GM23338 (cell line): ENCODE results near the gene MEGF8. TPM values are rescaled to one million over a fixed set of nuclear protein-coding genes. Genes with fewer than 3 reads are reported as not detected.

Experiments used
- ATAC-seq: fragments of 200-7000 bp; cut with Tn5 transposase; 3 replicates; pipeline ENCODE4 v1.9.1; 2020
- DNase-seq: peaks from one replicate; pipeline ENCODE4 v3.0.0-alpha.2; 2015; ENCODE audit warnings: low spot score
- H2AFZ ChIP-seq: fragments of 200-600 bp; sonication (generic); 2 replicates; pipeline ENCODE4 v1.8.0; 2016; ENCODE audit warnings: antibody characterized with exemption, mild to moderate bottlenecking, moderate library complexity
- H3F3A ChIP-seq: fragments of 200-600 bp; sonication (generic); replicated peaks from 2 replicates; pipeline ENCODE4 v1.8.0; 2017; ENCODE audit warnings: antibody characterized with exemption, mixed run types, low read depth
- H3K27ac ChIP-seq: fragments of 200-600 bp; sonication (generic); 2 replicates; pipeline ENCODE4 v1.6.1; 2016; ENCODE audit warnings: low read depth
- H3K27me3 ChIP-seq: fragments of 200-600 bp; sonication (generic); 2 replicates; pipeline ENCODE4 v1.8.0; 2016; ENCODE audit warnings: mild to moderate bottlenecking, mixed run types, moderate library complexity; ENCODE audit not compliant: insufficient read depth
- H3K36me3 ChIP-seq: fragments of 200-600 bp; sonication (generic); 2 replicates; pipeline ENCODE4 v1.8.0; 2016; ENCODE audit warnings: mild to moderate bottlenecking; ENCODE audit not compliant: insufficient read depth
- H3K4me1 ChIP-seq: fragments of 200-600 bp; sonication (generic); 2 replicates; pipeline ENCODE4 v1.8.0; 2016; ENCODE audit warnings: mild to moderate bottlenecking, moderate library complexity; ENCODE audit not compliant: insufficient read depth
- H3K4me2 ChIP-seq: fragments of 200-600 bp; sonication (generic); 2 replicates; pipeline ENCODE4 v1.7.1; 2017; ENCODE audit warnings: mixed run types
- H3K4me3 ChIP-seq: fragments of 200-600 bp; sonication (generic); 2 replicates; pipeline ENCODE4 v1.6.1; 2016; ENCODE audit warnings: mixed run types
- H3K79me2 ChIP-seq: fragments of 200-600 bp; sonication (generic); replicated peaks from 2 replicates; pipeline ENCODE4 v1.8.0; 2017; ENCODE audit warnings: mild to moderate bottlenecking; ENCODE audit not compliant: insufficient read depth
- H3K9me2 ChIP-seq: fragments of 200-600 bp; sonication (generic); 2 replicates; pipeline ENCODE4 v1.8.0; 2017; ENCODE audit not compliant: insufficient read depth
- H4K20me1 ChIP-seq: fragments of 200-600 bp; sonication (generic); replicated peaks from 2 replicates; pipeline ENCODE4 v1.8.0; 2017; ENCODE audit warnings: mild to moderate bottlenecking; ENCODE audit not compliant: insufficient read depth
- H3K27ac Mint-ChIP-seq: 2 replicates; pipeline ENCODE4 v1.8.0; 2020; ENCODE audit warnings: inconsistent platforms, mild to moderate bottlenecking, moderate library complexity, mixed read lengths
- H3K27me3 Mint-ChIP-seq: 3 replicates; pipeline ENCODE4 v1.8.0; 2022; ENCODE audit warnings: low read depth, mild to moderate bottlenecking, moderate library complexity, mixed read lengths, inconsistent platforms; ENCODE audit not compliant: insufficient read depth, poor library complexity
- H3K36me3 Mint-ChIP-seq: 3 replicates; pipeline ENCODE4 v1.8.0; 2021; ENCODE audit warnings: low read depth, mild to moderate bottlenecking, inconsistent platforms, moderate library complexity, mixed read lengths
- H3K4me1 Mint-ChIP-seq: 3 replicates; pipeline ENCODE4 v1.8.0; 2020; ENCODE audit warnings: mild to moderate bottlenecking, inconsistent platforms, mixed read lengths
- H3K4me3 Mint-ChIP-seq: 3 replicates; pipeline ENCODE4 v1.8.0; 2021; ENCODE audit warnings: moderate library complexity, mild to moderate bottlenecking, inconsistent platforms, mixed read lengths
- H3K9me3 Mint-ChIP-seq: 3 replicates; pipeline ENCODE4 v1.8.0; 2020; ENCODE audit warnings: moderate library complexity, mild to moderate bottlenecking, inconsistent platforms, mixed read lengths
- CREB1 ChIP-seq: fragments of 250-450 bp; sonication (Bioruptor Pico); IDR thresholded peaks from 2 replicates; pipeline ENCODE4 v1.5.0; 2020; ENCODE audit warnings: low read depth, mild to moderate bottlenecking, moderate library complexity
- EZH2 ChIP-seq: fragments of 200-600 bp; sonication (generic); IDR thresholded peaks from one replicate; pipeline ENCODE4 v1.8.0; 2017; ENCODE audit warnings: antibody characterized with exemption, mild to moderate bottlenecking, low read depth; ENCODE audit not compliant: unreplicated experiment
- EZH2phosphoT487 ChIP-seq: fragments of 200-600 bp; sonication (generic); IDR thresholded peaks from one replicate; pipeline ENCODE4 v1.8.1; 2018; ENCODE audit warnings: antibody characterized with exemption; ENCODE audit not compliant: unreplicated experiment
- JUNB ChIP-seq: IDR thresholded peaks from one replicate; pipeline ENCODE4 v1.6.1; 2016; ENCODE audit warnings: antibody characterized with exemption; ENCODE audit not compliant: unreplicated experiment
- NANOG ChIP-seq: IDR thresholded peaks from 2 replicates; pipeline ENCODE4 v1.6.1; 2016; ENCODE audit warnings: antibody characterized with exemption, borderline replicate concordance
- POLR2AphosphoS5 ChIP-seq: IDR thresholded peaks from 2 replicates; pipeline ENCODE4 v1.6.1; 2016; ENCODE audit warnings: antibody characterized with exemption, low read depth
- STAT1 ChIP-seq: IDR thresholded peaks from one replicate; pipeline ENCODE4 v1.6.1; 2016; ENCODE audit warnings: antibody characterized with exemption; ENCODE audit not compliant: unreplicated experiment
- ZNF114 ChIP-seq: fragments of 250-450 bp; sonication (Bioruptor Pico); IDR thresholded peaks from 2 replicates; pipeline ENCODE4 v1.5.0; 2020; ENCODE audit warnings: mild to moderate bottlenecking, moderate library complexity
- ZNF331 ChIP-seq: fragments of 250-450 bp; sonication (Bioruptor Pico); IDR thresholded peaks from 2 replicates; pipeline ENCODE4 v1.5.0; 2020; ENCODE audit warnings: low read depth, mild to moderate bottlenecking, moderate library complexity
- polyA plus RNA-seq: library from polyadenylated mRNA; unstranded; fragments of >200 nt; fragmentation: Nextera tagmentation; extraction: Ambion mirVana; gene quantifications from 2 replicates; pipeline ENCODE4 v1.2.1, GENCODE V29; 2016
- total RNA-seq: library from RNA; depleted of rRNA; stranded (reverse); fragments of >200 nt; shearing (Covaris generic); gene quantifications from 2 replicates; pipeline ENCODE4 v1.2.3, GENCODE V29; 2014
- TF ChIP-seq, protein P1 (sequence below): IDR thresholded peaks from one replicate; pipeline ENCODE4 v1.6.1; 2018; ENCODE audit warnings: antibody characterized with exemption; ENCODE audit not compliant: unreplicated experiment
- TF ChIP-seq, protein P2 (sequence below): fragments of 250-450 bp; sonication (Bioruptor Pico); IDR thresholded peaks from 2 replicates; pipeline ENCODE4 v1.5.0; 2020; ENCODE audit warnings: mild to moderate bottlenecking, moderate library complexity
- TF ChIP-seq, protein P3 (sequence below): IDR thresholded peaks from 2 replicates; pipeline ENCODE4 v1.6.1; 2016; ENCODE audit warnings: antibody characterized with exemption

The MEGF8 gene
- total and polyA plus RNA-seq, 2 experiments from 2014 or later, result 6.2 to 40.5 TPM

DNA sequence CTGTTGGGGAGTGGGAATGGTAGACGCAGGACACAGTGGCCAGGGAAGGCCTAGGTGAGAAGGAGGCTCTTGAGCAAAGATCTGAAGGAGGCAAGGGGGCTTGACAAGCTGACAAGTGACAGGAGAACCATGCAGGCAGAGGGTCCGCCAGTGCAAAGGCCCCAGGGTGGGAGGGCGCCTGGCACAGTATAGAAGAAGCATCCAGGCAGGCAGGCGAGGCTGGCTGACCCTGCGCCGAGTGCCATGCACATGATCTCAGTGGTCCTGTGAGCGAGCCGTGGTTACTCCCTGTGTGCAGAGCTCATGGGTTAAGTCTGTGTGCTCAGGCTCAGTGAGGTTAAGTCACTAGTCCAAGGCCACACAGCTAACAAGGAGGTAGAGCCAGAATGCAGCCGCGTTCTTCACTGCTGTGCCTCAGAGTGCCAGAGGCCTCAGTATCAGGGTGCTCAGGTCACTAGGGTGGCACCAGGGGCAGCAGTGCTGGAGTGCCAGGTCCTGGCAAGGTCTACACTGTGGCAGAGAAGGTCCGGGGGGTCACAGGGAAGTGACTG lies 49.5 kb downstream of the MEGF8 start (continued):
- TF ChIP-seq, protein P1, sequence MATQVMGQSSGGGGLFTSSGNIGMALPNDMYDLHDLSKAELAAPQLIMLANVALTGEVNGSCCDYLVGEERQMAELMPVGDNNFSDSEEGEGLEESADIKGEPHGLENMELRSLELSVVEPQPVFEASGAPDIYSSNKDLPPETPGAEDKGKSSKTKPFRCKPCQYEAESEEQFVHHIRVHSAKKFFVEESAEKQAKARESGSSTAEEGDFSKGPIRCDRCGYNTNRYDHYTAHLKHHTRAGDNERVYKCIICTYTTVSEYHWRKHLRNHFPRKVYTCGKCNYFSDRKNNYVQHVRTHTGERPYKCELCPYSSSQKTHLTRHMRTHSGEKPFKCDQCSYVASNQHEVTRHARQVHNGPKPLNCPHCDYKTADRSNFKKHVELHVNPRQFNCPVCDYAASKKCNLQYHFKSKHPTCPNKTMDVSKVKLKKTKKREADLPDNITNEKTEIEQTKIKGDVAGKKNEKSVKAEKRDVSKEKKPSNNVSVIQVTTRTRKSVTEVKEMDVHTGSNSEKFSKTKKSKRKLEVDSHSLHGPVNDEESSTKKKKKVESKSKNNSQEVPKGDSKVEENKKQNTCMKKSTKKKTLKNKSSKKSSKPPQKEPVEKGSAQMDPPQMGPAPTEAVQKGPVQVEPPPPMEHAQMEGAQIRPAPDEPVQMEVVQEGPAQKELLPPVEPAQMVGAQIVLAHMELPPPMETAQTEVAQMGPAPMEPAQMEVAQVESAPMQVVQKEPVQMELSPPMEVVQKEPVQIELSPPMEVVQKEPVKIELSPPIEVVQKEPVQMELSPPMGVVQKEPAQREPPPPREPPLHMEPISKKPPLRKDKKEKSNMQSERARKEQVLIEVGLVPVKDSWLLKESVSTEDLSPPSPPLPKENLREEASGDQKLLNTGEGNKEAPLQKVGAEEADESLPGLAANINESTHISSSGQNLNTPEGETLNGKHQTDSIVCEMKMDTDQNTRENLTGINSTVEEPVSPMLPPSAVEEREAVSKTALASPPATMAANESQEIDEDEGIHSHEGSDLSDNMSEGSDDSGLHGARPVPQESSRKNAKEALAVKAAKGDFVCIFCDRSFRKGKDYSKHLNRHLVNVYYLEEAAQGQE, result no peak
- no peak for TF ChIP-seq ZNF331 (CRISPR knock-in tag)
- no peak for TF ChIP-seq EZH2phosphoT487
- TF ChIP-seq JUNB, result no peak
- TF ChIP-seq CREB1 (CRISPR knock-in tag), result no peak
- TF ChIP-seq NANOG, result no peak
- TF ChIP-seq EZH2, result no peak
- no peak for TF ChIP-seq POLR2AphosphoS5
- TF ChIP-seq ZNF114 (CRISPR knock-in tag), result no peak

DNA sequence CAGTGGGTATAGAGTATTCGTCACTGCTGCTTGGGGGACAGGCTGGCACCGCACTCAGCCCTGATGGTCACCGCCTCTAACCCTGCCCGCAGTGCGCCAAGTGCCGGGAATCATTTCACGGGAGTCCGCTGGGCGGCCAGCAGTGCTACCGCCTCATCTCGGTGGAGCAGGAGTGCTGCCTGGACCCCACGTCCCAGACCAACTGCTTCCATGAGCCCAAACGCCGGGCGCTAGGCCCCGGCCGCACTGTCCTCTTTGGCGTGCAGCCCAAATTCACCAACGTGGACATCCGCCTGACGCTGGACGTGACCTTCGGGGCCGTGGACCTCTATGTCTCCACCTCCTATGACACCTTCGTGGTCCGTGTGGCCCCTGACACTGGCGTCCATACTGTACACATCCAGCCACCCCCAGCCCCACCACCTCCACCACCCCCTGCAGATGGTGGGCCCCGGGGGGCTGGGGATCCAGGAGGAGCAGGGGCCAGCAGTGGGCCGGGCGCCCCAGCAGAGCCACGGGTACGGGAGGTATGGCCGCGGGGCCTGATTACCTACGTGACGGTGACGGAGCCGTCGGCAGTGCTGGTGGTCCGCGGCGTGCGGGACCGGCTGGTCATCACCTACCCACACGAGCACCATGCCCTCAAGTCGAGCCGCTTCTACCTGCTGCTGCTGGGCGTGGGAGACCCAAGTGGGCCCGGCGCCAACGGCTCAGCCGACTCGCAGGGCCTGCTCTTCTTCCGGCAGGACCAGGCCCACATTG lies 50.2 kb downstream of the MEGF8 start:
- H3K4me1 Mint-ChIP-seq, result peaks cover 16% of the 10 kb centered on the region
- ATAC-seq (no peak), DNase-seq (no peak)
- H3K4me3 ChIP-seq, result no peak overlapping the region
- H3K4me1 ChIP-seq, result peaks cover 11% of the 10 kb centered on the region
- peaks cover 20% of the 10 kb centered on the region for H3K27me3 Mint-ChIP-seq
- no peak overlapping the region for H3K4me3 Mint-ChIP-seq
- H3K4me2 ChIP-seq, result no peak overlapping the region
- peaks cover 35% of the 10 kb centered on the region for H3K36me3 Mint-ChIP-seq
- no peaks in the 10 kb centered on the region for H4K20me1 ChIP-seq
- H3F3A ChIP-seq, result 0 out of 2 replicates have a peak, but pooled peaks cover 8% of the 10 kb centered on the region
- H2AFZ ChIP-seq, result no peak overlapping the region
- no peak overlapping the region for H3K27ac Mint-ChIP-seq
- peaks cover 3% of the 10 kb centered on the region; the same call in 2 of the 3 replicates for H3K9me3 Mint-ChIP-seq
- H3K27me3 ChIP-seq, result no peaks in the 10 kb centered on the region
- no peak overlapping the region for H3K27ac ChIP-seq
- H3K36me3 ChIP-seq, result no peaks in the 10 kb centered on the region
- H3K79me2 ChIP-seq, result no peaks in the 10 kb centered on the region
- H3K9me2 ChIP-seq, result no peaks in the 10 kb centered on the region
- TF ChIP-seq, protein P2, sequence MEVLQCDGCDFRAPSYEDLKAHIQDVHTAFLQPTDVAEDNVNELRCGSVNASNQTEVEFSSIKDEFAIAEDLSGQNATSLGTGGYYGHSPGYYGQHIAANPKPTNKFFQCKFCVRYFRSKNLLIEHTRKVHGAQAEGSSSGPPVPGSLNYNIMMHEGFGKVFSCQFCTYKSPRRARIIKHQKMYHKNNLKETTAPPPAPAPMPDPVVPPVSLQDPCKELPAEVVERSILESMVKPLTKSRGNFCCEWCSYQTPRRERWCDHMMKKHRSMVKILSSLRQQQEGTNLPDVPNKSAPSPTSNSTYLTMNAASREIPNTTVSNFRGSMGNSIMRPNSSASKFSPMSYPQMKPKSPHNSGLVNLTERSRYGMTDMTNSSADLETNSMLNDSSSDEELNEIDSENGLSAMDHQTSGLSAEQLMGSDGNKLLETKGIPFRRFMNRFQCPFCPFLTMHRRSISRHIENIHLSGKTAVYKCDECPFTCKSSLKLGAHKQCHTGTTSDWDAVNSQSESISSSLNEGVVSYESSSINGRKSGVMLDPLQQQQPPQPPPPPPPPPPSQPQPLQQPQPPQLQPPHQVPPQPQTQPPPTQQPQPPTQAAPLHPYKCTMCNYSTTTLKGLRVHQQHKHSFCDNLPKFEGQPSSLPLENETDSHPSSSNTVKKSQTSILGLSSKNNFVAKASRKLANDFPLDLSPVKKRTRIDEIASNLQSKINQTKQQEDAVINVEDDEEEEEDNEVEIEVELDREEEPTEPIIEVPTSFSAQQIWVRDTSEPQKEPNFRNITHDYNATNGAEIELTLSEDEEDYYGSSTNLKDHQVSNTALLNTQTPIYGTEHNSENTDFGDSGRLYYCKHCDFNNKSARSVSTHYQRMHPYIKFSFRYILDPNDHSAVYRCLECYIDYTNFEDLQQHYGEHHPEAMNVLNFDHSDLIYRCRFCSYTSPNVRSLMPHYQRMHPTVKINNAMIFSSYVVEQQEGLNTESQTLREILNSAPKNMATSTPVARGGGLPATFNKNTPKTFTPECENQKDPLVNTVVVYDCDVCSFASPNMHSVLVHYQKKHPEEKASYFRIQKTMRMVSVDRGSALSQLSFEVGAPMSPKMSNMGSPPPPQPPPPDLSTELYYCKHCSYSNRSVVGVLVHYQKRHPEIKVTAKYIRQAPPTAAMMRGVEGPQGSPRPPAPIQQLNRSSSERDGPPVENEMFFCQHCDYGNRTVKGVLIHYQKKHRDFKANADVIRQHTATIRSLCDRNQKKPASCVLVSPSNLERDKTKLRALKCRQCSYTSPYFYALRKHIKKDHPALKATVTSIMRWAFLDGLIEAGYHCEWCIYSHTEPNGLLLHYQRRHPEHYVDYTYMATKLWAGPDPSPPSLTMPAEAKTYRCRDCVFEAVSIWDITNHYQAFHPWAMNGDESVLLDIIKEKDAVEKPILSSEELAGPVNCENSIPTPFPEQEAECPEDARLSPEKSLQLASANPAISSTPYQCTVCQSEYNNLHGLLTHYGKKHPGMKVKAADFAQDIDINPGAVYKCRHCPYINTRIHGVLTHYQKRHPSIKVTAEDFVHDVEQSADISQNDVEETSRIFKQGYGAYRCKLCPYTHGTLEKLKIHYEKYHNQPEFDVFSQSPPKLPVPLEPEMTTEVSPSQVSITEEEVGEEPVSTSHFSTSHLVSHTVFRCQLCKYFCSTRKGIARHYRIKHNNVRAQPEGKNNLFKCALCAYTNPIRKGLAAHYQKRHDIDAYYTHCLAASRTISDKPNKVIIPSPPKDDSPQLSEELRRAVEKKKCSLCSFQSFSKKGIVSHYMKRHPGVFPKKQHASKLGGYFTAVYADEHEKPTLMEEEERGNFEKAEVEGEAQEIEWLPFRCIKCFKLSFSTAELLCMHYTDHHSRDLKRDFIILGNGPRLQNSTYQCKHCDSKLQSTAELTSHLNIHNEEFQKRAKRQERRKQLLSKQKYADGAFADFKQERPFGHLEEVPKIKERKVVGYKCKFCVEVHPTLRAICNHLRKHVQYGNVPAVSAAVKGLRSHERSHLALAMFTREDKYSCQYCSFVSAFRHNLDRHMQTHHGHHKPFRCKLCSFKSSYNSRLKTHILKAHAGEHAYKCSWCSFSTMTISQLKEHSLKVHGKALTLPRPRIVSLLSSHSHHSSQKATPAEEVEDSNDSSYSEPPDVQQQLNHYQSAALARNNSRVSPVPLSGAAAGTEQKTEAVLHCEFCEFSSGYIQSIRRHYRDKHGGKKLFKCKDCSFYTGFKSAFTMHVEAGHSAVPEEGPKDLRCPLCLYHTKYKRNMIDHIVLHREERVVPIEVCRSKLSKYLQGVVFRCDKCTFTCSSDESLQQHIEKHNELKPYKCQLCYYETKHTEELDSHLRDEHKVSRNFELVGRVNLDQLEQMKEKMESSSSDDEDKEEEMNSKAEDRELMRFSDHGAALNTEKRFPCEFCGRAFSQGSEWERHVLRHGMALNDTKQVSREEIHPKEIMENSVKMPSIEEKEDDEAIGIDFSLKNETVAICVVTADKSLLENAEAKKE (CRISPR knock-in tag), result no peak
- TF ChIP-seq STAT1 (no peak), ZNF331 (CRISPR knock-in tag) (no peak), EZH2phosphoT487 (no peak)
- TF ChIP-seq, protein P3, sequence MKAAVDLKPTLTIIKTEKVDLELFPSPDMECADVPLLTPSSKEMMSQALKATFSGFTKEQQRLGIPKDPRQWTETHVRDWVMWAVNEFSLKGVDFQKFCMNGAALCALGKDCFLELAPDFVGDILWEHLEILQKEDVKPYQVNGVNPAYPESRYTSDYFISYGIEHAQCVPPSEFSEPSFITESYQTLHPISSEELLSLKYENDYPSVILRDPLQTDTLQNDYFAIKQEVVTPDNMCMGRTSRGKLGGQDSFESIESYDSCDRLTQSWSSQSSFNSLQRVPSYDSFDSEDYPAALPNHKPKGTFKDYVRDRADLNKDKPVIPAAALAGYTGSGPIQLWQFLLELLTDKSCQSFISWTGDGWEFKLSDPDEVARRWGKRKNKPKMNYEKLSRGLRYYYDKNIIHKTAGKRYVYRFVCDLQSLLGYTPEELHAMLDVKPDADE, result no peak
